HEK293T (cell line): ENCODE measurements around the gene MEGF9.

ENCODE experiments used
- CTBP1 ChIP-seq: fragments of 450-650 bp; IDR thresholded peaks from 2 replicates; pipeline ENCODE4 v1.6.1; 2016; ENCODE audit warnings: borderline replicate concordance
- FOXM1 ChIP-seq: fragments of 450-650 bp; IDR thresholded peaks from 2 replicates; pipeline ENCODE4 v1.6.1; 2017; ENCODE audit warnings: mild to moderate bottlenecking, borderline replicate concordance

GRCh38 chr9:120715389-120715924, 1.2 kb upstream of the MEGF9 start:
- TF ChIP-seq CTBP1 (no peak), FOXM1 (no peak)
